Activated CD4-positive, alpha-beta T cell treated with anti-CD3 and anti-CD28 coated beads, Interleukin-10, Interleukin-2, amounts not matched to agents 100 ng/mL and 50 ng/mL, durations not matched to agents 16 hours and 8 hours (primary cell): ENCODE results near the gene PIN4.
"Not testable (repeated sequence)": the region's sequence is repeated elsewhere in the genome, so short reads cannot be mapped to it uniquely, and the experiment has no call there.

ENCODE experiments used
- DNase-seq: peaks from one replicate; pipeline ENCODE4 v3.0.0-alpha.2; 2020

The PIN4 gene

DNA sequence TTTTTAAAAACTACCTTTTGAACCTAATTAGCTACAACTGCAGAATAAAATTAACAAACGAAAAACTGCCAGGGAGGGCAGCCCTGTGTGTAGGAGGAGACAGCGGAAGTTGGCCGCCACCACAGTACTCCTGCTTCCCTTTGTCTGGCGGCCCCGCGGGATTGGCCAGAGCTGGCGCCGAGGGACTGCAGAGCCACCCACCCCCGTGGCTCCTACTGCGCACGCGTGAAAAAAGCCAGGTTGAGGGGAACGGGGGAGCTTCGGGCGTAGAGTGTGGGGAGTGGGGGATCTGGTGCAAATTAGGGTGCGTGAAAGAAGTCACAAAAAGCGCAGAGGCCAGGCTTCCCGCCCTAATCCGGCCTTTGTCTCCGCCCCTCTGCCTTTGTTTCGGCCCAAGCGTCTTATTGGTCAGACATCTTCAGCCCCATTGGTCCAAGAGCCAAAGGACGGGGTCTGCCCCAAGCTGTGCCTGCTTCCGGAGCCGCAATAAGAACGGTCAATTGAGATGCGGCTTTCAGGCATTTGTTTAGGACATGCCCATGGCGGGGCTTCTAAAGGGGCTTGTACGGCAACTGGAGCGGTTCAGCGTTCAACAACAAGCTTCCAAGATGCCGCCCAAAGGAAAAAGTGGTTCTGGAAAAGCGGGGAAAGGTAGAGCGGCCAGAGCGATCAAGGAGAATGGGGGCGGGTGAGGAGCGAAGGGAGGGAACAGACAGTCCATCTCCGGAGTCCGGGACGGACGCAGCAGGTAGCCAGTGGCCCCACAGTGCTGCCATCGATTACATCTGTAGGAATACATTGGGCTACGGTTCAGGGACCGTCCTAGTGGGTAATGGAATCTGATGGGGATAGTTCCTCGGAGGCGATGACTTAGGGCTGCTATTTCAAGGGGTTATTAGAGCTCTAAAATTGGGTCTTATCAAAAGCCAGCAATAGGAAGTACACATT, at the start of gene PIN4:
TSS of gene PIN4 (plus strand) at position 580 of the 948 bp plus-strand sequence. CDS start at position 609, 29 bp downstream.
- peak; percentile 94 for DNase-seq

DNA sequence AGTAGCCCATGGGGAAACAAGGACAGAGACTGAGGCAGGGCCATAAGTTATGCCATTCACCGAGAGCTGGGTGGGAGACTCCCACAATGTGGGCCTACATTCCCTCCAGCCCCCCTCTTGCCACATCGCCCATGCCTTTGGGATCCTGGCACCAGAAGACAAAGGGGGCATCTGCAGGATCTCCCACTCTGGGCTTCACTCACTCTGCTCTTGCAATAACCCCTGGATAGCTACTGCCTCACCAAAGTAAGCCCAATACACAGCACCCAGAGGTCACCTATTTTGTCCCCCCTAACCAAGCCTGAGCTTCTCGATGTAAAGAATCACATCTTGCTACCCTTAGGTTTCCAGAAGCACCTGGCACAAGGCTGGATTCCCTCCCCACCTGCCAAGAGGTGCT, 49.1 kb upstream of the PIN4 start:
- no peak for DNase-seq

DNA sequence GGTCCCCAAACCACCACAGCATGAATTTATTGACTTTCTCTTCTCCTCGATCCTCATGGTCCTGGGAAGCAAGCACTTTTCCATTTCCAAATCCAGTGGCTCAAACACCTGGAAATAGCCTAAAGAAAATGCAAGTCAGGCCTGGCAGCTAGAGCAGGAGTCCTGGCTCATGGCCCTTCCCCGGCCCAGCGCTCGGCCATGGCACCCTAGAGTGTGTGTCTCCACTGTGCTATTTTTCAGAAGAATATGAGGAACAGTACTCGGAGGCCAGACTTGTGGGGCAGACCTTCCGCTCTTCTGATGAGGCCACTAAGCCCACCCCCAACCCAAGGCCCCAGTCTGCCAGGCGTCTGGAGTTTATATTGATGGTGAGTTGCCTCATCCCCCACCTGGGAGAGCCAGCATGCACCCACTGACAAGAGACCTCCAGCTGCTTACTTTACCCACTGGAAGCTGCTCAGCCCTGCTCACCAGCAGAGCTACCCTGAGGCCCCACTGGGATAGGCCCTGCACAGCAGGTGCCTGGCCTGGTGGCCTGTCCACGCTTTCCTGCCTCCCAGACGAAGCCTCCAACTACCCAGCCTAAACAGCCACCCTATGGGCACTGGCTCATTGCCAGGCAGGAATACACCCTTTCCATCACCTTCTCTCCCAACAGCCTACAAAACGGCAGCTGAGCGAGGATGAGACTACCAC, 47.6 kb upstream of the PIN4 start:
- no peak for DNase-seq

DNA sequence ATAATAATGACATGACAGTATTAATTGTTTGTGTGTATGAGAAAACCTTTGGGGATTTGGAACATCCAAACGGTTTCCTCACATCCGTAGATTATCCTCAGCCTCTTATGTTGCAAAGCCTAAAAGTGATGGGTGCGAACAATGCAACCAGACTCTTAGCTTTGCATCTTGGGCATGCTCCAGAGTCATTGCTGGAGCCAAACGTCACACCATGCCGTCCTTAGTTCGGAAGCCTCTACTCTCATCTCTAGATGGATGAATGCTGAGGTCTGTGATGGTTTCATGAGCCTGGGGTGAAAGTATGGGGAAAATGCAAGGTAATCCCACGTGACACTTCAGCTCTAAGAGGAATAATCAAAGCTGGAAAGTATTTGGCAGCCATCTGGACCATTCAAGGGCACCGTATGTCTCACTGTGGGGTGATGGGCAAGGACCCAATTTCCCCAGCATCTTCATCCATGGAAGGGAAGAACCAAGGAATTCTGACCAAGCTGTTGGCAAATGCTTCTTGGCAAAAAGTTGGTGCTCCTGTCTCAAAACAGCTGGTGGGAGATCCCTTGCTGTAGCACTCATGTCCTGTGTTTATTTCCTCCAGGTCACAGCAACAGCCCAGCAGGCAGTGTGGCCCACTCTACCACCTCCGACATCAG, 43.6 kb upstream of the PIN4 start:
- no peak for DNase-seq

DNA sequence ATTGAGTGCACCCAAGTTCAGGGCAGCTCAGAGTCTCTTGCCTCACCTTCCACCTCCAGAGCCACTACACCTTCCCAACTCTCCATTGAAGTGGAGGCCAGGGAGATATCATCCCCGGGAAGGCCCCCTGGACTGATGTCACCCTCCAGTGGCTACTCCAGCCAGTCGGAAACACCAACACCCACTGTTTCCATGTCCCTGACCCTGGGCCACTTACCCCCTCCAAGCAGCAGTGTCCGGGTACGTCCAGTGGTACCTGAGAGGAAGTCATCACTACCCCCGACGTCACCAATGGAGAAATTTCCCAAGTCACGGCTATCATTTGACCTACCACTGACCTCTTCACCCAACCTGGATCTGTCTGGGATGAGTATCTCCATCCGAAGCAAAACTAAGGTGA, 42.0 kb upstream of the PIN4 start:
- no peak for DNase-seq

DNA sequence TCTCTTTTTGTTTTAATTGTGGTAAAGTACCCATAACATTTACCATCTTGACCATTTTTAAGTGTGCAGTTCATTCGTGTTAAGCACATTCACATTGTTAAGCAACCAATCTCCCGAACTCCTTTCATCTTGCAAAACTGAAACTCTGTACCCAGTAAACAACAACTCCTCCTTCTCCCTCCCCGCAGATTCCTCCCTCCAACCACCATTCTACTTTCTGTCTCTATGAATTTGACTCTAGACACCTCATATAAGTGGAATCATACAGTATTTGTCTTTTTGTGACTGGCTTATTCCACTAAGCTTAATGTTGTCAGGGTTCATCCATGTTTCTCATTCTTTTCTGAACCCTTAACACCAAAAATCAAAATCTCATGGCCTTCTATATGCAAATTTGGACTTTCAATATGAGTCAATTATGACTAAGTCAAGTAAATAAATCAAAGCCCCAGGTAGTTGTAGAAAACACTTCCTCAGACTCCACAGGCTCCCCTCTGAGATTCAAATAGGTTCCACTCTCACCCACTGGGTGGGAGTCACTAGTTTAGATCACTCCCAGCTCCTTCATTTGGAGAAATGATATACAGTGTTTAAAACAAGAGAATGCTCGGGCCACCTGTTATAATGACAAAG, 40.1 kb upstream of the PIN4 start:
- DNase-seq = peak; percentile 57

DNA sequence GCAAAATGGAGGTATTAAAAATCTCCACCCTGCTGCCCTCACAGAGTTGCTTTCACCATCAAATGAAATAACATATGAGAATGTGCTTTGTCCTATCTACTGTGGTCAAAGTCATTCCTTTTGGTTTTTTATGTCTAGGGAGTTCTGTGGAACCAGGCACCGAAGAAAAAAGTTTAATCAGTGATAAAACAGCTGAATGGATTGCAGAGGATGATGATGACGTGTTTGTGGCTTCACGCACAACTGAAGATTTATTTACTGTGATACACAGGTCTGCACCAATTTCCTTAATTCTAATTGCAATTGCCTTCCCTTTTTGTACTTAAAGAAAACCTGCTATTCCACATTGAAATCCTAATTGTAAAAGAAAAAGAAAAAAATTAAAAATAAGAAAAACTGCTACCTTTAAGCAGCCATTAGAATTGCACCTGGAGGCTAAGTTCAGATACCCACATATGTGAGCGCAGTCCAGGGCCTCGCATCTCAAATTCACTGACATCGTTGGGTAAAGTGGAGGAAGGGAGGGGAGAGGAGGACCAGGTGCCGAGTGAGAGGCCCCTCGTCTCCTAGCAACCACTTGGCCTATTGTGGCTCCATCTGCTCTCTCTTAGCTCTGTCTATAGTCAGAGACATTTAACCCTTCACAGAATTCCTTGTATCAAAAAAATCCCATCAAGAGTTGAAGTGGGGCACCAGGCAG, 39.3 kb upstream of the PIN4 start:
- no peak for DNase-seq

DNA sequence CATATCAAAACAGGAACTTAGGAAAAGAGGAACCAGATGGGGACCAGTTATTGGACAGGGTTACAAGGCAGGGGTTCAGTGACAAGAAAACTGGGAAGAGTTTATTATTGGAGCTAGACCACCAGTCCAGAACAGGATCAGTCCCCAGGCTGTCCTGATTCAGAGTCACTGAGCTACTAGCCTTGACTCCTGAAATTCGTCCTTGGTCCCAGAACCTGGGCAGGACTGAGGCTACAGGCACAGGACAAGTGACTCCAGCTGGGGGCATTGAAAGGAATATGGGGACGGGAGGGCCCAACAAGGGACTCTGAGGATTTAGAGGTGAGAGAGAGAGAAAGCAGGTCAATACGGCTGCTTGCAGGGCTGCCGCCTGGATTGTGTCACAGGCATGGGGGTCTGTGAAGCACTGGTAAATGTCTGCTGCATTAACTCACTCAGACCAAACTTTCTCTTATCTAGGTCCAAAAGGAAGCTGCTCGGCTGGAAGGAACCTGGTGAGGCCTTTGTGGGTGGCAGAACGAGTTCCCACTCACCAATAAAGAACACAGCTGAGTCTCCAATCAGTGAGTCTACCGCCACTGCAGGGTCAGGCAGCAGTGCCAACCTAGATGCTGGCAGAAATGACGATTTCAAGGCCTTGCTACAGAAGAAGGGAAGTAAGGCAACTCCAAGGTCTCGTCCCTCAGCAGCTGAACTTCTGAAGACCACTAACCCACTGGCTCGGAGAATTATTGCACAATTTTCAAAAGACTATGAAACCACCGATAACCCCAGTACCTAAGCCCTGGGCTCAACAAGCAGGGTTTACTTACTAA, 38.6 kb upstream of the PIN4 start:
- no peak for DNase-seq

DNA sequence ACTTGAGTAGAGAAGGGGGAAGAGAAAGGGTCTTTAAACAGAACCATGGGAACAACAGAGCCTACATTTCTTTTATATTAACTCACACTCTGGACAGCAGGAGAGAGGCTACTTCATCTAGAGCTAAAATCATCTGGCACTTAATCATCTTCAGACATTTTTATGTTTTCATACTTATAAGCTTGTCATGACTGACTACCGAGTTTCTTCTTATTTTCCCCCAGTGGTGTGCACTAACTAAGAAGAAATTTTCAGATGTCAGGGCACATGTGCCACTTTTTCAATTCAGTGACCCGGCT, 38.0 kb upstream of the PIN4 start:
- no peak for DNase-seq

DNA sequence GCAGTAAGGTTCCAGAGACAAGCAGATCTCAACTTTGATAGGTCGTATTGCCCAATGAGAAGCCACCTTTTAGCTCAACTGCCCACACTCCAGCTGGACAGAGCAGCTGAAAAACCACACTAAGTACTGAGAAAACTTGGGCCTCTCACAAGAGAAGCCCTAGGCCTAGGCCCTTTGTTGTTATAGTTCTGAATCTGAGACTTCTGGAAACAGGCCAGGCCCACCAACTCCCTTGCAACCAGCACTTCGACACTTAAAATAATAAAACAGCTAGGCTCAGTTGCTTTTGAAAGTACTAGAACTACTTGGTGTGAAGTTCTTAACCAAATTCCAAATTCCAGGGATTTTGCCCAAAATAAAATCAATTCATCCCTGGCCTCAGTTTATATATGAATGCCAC, 36.4 kb upstream of the PIN4 start:
- DNase-seq = no peak

DNA sequence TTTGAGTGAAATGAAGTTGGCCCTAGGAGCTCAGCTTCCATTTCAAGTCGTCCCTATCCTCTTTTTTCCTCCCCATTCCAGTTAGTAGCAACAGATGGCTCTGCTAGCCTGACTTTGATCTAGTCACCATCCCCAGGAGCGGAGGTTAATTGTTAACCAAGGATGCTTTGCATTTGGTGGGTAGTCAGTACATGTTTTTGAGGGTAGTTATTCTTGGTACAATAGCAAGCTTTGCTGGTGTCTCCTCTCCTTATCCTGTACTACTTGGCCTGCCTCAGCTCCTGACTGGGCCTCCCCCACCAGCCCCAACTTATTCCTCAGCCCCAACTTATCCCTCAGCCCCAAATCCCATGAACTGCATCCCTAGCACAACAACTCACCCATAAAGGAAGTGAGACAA, 35.0 kb upstream of the PIN4 start:
- DNase-seq = no peak

DNA sequence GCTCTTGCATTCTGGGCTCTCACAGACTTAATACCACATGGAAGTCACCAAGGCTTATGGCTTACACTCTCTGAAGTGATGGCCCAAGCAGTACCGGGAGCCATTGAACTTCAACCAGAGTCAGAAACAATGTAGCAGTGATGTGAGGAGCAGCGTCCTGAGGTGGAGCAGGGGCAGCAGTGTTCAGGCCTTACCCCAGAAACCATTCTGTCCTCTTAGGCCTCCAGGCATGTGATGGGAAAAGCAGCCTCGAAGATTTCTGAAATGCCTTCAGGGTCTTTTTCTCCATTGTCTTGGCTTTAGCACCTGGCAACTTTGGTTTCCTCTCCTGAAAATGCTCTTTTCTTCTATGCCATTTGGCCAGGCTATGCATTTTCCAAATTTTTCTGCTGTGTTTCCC, 22.8 kb upstream of the PIN4 start:
- no peak for DNase-seq

DNA sequence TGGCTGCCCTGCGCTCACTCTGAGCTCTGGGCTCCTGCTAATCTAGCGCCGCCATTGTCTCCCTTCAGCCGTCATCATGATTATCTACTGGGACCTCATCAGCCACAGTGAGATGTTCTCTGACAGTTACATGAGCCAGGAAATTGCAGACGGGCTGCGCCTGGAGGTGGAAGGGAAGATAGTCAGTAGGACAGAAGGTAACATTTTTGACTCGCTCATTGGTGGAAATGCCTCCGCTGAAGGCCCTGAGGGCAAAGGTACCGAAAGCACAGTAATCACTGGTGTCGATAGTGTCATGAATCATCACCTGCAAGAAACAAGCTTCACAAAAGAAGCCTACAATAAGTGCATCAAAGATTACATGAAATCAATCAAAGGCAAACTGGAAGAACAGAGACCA, 21.8 kb upstream of the PIN4 start:
- no peak for DNase-seq

DNA sequence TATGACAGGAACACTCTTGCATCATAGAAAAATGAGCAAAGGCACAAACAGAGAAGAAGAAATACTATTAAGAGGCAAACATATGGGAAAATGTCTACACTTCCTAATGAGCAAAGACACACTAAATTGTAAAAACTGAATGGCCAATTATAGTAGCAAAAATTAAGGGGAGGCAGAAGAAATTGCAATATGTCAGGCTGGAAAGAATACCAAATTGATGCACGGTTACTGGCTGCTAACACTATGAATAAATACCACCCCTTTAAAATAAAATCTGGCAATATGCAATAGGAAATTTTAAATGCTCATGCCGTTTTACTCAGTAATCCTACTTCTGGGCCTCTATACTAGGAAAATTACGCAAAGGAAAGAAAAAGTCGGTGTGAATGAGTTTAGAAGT, 16.0 kb upstream of the PIN4 start:
- no peak for DNase-seq

DNA sequence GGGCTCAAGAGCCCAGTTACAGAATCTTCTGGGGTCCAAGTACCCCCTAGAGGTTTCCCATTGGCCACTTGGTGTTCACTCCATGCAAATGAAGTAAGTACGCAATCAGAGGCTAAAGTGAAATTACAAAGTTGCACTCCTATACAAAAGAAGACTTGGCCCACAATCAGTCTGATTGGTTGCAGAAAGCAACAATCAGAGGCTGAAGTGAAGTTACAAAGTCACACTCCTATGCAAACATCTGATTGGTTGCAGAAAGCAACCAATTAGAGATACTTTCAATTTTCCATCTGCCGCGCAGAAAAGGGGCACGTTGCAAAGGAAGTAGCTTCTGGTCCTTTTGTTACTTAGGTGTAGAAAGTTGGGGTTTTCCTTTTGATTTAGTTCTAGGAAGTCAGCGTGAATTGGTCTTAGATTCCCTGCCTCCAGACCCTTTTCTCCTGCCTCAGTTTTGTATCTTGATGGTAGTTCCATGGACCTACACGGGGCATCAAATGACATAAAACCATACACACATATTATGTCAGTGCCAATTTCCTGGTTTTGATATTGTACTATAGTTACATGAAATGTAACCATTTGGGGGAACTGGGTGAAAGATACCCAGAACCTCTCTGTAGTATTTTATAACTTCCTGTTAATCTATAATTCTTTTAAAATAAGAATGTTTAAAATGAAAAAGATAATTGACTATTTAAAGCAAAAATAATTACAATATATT, 12.4 kb upstream of the PIN4 start:
- peak; percentile 63 for DNase-seq

DNA sequence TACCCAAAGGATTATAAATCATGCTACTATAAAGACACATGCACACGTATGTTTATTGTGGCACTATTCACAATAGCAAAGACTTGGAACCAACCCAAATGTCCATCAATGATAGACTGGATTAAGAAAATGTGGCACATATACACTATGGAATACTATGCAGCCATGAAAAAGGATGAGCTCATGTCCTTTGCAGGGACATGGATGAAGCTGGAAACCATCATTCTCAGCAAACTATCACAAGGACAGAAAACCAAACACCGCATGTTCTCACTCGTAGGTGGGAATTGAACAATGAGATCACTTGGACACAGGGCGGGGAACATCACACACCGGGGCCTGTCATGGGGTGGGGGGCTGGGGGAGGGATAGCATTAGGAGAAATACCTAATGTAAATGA, 5.3 kb upstream of the PIN4 start:
- DNase-seq = not testable (repeated sequence)

DNA sequence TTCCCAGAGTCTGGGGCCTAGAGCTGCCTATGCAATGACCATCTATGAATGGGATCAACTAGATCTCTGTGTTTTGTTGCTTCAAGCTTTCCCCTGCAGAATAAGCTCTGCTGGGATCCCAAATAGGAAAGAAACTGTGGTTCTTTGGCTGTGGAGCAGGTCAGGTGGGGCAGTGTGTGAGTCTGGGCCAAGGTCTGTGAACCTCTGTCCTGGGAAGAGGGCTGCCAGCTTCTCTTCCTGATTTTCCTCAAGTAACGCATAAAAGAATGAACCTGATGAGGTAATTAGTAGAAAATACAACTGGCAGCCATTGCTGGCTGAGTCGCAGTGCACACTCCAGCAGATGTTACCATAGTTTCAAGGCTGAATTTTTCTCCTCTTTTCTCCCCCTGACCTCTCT, 4.6 kb upstream of the PIN4 start:
- DNase-seq = no peak

DNA sequence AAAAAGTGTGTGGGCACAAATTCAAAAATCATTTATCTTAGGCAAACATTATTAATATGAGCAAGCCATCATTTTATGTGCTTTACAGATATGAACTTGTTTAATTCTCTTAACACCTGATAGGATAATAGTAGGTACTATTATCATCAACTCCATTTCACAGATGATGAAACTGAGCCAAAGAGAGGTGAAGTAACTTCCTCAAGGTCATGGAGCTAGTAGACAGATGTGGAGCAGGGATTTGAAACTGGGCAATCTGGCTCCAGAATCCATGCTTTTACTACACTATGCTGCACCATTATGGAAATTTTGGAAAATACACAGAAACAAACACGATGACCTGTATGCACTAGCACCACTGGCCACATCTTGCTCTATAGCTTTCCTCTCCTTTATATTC, 1.0 kb upstream of the PIN4 start:
- DNase-seq = no peak

DNA sequence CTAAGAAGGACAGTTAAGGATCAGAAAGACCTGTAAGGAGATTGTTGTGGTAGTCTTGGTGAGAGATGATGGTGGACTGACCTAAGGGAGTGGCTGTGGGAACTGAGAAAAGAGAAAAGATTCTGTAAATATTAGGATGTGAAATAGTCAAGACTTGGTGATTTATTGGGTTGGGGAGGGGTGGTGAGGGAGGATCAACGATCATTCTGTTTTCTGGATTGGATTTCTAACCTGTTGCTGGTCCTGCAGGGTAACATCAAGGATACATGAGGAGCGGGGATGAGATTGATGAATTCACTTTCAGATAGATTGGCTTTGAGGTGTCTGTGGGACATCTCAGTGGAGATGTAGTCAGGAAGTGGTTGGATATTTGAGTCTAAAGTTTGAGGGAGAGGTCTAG, 1.4 kb downstream of the PIN4 start:
- DNase-seq = no peak

DNA sequence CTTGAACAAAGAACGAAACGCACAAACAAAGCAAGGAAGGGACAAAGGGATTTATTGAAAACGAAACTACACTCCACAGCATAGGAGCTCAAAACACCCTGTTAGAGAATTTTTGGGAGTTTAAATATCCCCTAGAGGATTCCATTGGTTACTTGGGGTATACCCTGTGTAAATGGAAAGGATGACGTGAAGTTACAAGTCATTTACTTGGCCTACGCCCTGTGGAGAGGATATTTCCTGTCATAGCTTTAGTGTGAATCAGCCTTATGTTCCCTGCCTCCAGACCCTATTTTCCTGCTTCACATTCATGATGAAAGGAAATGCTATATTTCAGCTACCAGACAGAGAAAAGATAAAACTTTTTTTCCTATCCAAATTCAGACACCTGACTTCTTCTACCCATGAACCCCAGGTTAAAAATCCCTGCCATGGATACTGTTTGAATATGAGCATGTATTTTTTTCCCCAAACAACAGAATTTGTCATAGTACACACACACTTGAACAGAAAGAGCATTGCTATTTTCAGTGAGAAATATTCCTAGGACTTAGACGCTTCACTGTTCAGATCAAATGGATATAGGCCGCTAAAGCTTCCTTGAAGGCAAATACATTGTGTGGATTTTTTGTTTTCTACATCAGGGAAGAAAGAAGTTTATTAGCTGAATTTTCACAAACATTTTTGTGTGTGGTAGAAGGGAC, 20.4 kb downstream of the PIN4 start:
- no peak for DNase-seq
